ENCODE data around the gene MVB12B. TPM values are rescaled to one million over a fixed set of nuclear protein-coding genes. Genes with fewer than 3 reads are reported as not detected.

The MVB12B gene
- total RNA-seq, 1 experiment from 2014 or later: 10.9 TPM

- Histone ChIP-seq H3K4me1 (ENCODE audit: control insufficient read depth in 1 of 2, insufficient read depth in 2 of 2, low read length in 2 of 2) (no peaks in the 10 kb centered on the region), H3K9ac (ENCODE audit: low read length) (no peak overlapping the region), H3K27ac (ENCODE audit: low read depth, low read length) (no peak overlapping the region), H3K9me3 (ENCODE audit: control insufficient read depth in 1 of 2, insufficient read depth in 1 of 2, low read depth in 1 of 2, low read length in 2 of 2) (no peaks in the 10 kb centered on the region), H3K27me3 (ENCODE audit: insufficient read depth, low read length) (no peaks in the 10 kb centered on the region), H3K4me3 (replicated peaks in 1 of 2; ENCODE audit: low read depth in 1 of 2, low read length in 2 of 2) (no peak overlapping the region), H4K20me1 (ENCODE audit: insufficient read depth) (no peaks in the 10 kb centered on the region), H3K4me2 (ENCODE audit: low read length) (no peak overlapping the region), H3K9me2 (ENCODE audit: insufficient read depth) (no peaks in the 10 kb centered on the region), H3K36me3 (ENCODE audit: control insufficient read depth in 1 of 2, insufficient read depth in 2 of 2, low read length in 2 of 2) (no peaks in the 10 kb centered on the region), H2AFZ (ENCODE audit: low read depth, low read length, poor library complexity, severe bottlenecking) (no peak overlapping the region), H3K79me2 (ENCODE audit: insufficient read depth, low read length) (no peaks in the 10 kb centered on the region)
- CTCF ChIA-PET: no interaction called here
- TF ChIP-seq ZNF274 (IDR thresholded peaks at IDR 0.05; ENCODE audit: low read depth, low read length) (no peak), SIN3A (IDR thresholded peaks at IDR 0.05; ENCODE audit: low read depth) (no peak), TCF7L2 (IDR thresholded peaks at IDR 0.05; ENCODE audit: borderline replicate concordance, extremely low read depth, insufficient read depth, insufficient read length) (no peak), CTCF (IDR thresholded peaks at IDR 0.05 in 2 of 3, conservative IDR thresholded peaks at IDR 0.05 in 1 of 3; ENCODE audit: borderline replicate concordance in 1 of 3, insufficient read depth in 1 of 3, low read depth in 2 of 3, low read length in 2 of 3) (no peak)
- ATAC-seq (no peak), DNase-seq (ENCODE audit: low read depth, low spot score) (no peak)
- BruUV-seq (replicated peaks): no TSS peak
- POLR2A ChIA-PET: no interaction called here
- intact Hi-C loops (cut with micrococcal nuclease): no loop called here
- RAD21 ChIA-PET (ENCODE audit: low non-redundant PET in 1 of 2, low total read pairs in 2 of 2, uncharacterized antibody in 2 of 2, unreplicated experiment in 2 of 2): no interaction called here
Observed at GRCh38 chr9:126348911-126349550, 22.4 kb downstream of the MVB12B start.

Measured in HCT116 (cell line).